GOT3 (cell line): ENCODE results near the gene SYT14.
"Not testable (repeated sequence)": the region's sequence is repeated elsewhere in the genome, so short reads cannot be mapped to it uniquely, and the experiment has no call there.

ENCODE experiments used
- DNase-seq: peaks from one replicate; lab custom pipeline; 2025; ENCODE audit warnings: mixed read lengths; lab: John Stamatoyannopoulos, UW

The SYT14 gene

GRCh38 chr1:210027994-210028393 lies 90.0 kb downstream of the SYT14 start:
- DNase-seq, result no peak

DNA sequence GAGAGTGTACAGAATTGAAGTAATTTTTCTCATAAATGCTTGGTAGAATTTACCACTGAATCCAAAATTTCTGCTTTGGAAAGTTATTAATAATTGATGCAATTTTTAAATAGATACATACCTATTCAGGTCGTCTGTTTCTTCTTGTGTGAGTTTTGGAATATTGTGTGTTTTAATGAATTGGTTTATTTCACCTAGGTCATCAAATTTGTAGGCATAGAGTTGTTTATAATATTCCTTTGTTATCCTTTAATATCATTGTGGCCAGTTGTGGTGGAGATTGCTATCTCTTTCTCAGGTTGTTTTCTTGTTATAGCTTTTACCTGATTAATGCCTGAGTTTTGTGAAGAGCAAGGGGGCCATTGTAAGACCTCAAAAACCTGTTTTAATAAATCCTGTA lies 93.5 kb downstream of the SYT14 start:
- DNase-seq, result no peak

GRCh38 chr1:210043058-210043457 lies 105.0 kb downstream of the SYT14 start:
- DNase-seq, result no peak

DNA sequence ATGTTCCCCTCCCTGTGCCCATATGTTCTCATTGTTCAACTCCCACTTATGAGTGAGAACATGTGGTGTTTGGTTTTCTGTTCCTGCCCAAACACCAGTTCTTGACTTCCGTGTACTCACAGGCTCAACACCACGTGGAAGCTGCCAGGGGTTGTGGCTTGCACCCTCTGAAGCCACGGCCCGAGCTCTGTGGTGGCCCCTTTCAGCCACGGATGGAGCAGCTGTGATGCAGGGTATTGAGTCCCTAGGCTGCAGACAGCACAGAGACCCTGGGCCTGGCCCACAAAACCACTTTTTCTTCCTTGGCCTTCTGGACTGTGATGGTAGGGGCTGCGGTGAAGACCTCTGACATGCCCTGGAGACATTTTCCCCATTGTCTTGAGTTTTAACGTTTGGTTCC lies 111.6 kb downstream of the SYT14 start:
- DNase-seq, result no peak

GRCh38 chr1:210050491-210050890 lies 112.5 kb downstream of the SYT14 start:
- not testable (repeated sequence) for DNase-seq

- DNase-seq, result no peak
These were observed 115.1 kb downstream of the SYT14 start for GRCh38 chr1:210053126-210053525.

- DNase-seq, result no peak
These were observed 119.6 kb downstream of the SYT14 start for GRCh38 chr1:210057593-210057992.

GRCh38 chr1:210061992-210062391 lies 124.0 kb downstream of the SYT14 start:
- DNase-seq, result no peak

GRCh38 chr1:210070531-210070930 lies 132.5 kb downstream of the SYT14 start:
- DNase-seq, result no peak

DNA sequence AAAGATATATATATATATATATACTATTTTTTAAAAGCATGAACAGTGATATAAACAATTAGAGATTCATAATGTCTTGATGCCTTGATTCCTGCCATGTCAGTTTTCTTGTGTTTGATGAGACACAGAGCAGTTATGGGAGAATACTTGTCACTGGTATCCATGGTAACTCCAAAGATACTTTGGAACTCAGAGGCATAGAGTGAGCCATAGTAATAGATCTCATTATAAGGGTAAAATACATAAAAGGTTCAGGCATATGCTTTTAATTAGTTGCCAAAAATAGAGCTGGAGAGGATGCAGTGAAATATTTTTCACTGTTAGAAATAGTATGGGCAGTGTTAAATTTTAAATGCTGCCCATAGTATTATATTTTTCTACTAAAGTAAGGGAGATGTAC lies 134.1 kb downstream of the SYT14 start:
- DNase-seq, result no peak

GRCh38 chr1:210072896-210073504 lies 135.0 kb downstream of the SYT14 start:
- DNase-seq, result no peak

DNA sequence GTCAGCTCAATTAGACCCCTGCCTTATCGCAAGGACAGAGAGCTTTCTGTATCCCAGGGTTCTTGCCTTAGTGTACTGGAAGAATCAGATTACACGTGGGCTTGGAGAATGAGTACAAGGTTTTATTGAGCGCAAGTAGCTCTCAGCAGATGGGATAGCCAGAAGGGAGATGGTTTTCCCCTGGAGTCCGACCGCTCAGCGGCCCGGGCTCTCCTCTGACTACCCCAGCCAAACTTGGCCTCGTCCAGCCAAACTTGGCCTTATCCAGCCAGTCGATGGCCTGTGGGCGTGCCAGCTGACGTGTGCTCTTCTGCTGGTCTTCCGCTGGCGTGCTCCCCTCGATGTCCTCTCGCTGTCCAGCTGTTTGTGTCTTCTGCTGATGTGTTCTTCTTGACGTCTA lies 136.9 kb downstream of the SYT14 start:
- no peak for DNase-seq

DNA sequence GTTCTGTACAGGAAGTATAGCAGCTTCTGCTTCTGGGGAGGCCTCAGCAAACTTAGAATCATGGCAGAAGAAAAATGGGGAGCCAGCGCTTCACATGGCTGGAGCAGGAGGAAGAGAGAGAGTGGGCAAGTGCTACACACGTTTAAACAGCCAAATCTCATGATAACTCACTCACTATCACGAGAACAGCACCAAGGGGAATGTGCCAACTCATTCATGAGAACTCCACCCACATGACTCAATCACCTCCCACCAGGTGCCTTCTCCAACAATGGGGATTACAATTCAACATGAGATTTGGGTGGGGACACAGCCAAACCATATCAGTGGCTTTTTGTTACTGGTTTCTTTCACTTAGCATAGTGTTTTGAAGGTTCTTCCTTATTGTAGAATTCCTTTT lies 138.6 kb downstream of the SYT14 start:
- no peak for DNase-seq

DNA sequence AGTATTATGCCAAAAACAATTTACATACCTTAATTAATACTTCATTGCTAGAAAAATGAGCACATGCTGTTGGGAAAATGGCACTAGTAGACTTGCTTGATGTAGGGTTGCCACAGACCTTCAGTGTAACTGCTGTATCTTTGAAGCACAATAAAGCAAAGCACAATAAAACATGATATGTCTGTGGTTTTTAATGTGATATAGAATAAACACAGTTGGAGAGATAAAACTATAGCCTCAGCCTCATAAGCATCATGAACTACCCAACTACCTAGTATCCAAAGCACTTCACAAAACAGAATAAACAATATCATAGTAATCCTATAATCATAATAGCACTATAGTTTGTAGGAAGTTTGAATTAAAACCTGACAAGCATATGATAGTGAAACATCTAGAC lies 143.5 kb downstream of the SYT14 start:
- DNase-seq, result no peak

GRCh38 chr1:210085359-210085758 lies 147.3 kb downstream of the SYT14 start:
- no peak for DNase-seq

GRCh38 chr1:210087058-210087457 lies 149.0 kb downstream of the SYT14 start:
- DNase-seq, result no peak

DNA sequence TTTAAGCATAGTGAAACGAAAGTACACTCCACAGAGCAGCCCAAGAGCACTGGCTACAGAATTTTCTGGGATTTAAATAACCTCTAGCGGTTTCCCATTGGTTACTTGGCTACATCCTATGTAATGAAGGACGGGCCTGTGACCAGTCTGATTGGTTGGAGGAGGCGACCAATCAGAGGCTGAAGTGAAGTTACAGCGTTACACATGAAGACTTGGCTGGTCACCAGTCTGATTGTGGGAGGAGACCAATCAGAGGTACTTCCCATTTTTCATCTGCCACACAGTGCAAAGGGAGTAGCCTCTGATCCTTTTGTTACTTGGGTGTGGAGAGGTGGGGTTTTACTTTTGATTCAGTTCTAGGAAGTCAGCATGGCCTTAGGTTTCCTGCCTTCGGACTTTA lies 151.8 kb downstream of the SYT14 start:
- no peak for DNase-seq

DNA sequence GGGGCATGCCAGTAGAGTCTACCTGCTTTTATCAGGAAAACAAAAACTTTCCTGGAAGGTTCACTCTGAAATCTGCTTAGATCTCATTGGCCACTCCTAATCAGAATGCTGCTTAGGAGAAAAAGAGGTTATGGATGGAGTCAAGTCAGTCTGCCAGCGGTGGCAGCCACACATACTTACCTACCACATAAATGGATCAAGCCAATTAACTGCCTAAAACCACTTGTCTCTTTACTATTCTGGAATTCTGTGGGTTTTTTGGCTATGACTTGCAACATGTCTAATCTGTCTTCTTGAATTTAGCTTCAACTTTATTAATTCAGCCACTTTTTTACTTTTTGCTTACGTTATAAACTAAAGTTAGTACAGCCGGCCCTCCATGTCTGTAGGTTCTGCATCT lies 154.3 kb downstream of the SYT14 start:
- no peak for DNase-seq

DNA sequence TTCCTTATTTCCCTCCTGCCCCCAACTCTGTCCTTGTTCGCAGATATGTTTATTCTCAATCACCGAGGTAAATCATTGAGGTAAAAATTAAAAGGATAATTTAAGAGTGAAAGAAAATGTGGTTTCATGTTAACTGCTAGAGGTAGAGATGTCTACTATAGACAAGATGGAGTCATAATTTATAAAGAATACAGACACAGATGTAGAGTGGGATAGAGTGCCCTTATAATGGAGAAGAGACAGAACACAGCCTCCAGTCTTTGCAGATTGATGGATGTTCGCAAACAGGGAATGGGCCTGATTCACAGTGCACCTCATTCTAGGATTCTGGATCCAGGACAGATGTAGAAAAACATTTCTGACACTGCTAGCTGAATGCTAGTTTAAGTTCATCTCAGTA lies 155.4 kb downstream of the SYT14 start:
- DNase-seq, result no peak

GRCh38 chr1:210098356-210098755 lies 160.3 kb downstream of the SYT14 start:
- no peak for DNase-seq

DNA sequence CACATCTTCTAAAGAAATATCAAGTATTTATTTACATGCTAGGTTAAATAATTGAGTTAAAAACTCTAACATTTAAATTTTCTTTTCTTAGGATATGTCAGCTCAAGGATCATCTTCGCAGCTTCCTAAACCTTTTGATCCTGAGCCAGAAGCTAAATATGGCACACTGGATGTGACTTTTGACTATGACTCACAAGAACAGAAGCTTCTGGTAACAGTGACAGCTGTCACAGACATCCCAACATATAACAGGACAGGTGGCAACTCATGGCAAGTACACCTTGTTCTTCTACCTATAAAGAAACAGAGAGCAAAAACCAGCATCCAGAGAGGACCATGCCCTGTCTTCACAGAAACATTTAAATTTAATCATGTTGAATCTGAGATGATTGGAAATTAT lies 161.9 kb downstream of the SYT14 start:
- DNase-seq, result no peak

DNA sequence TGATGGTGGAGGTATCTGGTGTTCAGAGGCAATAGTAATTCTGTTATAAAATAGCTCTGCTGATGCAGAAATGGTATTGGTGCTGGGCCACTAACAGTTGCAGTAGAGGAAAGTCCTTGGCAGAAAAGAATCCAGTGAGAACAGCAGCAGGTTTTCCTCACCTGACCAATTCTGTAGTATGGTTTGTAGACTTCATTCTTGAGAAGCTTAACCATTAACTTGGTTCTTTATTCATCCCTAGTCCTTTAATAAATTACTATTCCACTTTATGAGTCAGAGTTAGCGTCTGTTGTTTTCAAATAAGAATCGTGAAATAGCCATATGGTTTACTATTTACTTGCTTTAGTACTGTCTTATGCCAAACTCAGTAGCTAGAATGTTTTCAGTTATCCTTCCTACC lies 166.1 kb downstream of the SYT14 start:
- no peak for DNase-seq

DNA sequence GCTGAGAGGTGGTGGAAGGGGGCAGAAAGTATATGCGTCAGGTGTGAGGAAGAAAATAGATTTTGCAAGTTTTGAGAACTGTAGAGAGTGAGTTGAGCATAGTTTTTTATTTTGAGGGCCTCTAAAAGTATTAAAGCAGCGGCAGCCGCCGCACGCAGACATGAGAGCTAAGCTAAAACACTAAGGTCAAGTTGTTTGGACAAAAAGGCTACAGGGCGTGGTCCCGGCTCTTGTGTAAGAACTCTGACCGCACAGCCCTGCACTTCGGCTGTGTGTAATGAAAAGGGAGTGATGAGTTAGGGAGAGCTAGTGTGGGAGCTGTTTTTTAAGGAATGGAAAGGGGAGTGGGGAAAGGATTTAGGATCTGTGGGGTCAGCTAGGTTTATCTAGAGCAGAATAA lies 174.9 kb downstream of the SYT14 start:
- DNase-seq, result not testable (repeated sequence)

DNA sequence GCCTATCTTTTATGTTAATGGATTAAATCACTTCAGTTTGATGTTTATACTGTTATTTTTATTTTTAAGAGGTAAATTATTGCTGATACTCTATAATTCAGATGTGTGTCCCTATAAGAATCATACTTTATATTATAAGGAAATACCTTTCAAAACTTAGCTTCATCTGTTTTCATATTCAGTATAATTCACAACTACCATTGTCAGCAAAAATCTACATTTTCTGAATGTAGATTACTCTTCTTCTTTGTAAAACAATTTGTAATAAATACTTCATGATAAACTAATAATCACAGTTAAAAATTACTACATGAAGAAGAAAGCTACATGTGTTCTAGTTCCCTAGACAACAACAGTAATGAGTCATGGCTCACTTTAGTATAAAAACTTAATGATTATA lies 179.2 kb downstream of the SYT14 start:
- DNase-seq, result no peak

- no peak for DNase-seq
These were observed 179.7 kb downstream of the SYT14 start for GRCh38 chr1:210117681-210118170.
